ENCODE results near the gene OCRL. TPM values are rescaled to one million over a fixed set of nuclear protein-coding genes. Genes with fewer than 3 reads are reported as not detected.

OCRL gene
- total RNA-seq, 1 donor from 2014 or later, result 49.8 TPM

GRCh38 chrX:129618997-129619396 is 78.9 kb downstream of the OCRL start:
- Mint-ChIP-seq H3K36me3 (ENCODE audit: unreplicated experiment) (no peaks in the 10 kb centered on the region), H3K27me3 (ENCODE audit: unreplicated experiment) (no peaks in the 10 kb centered on the region), H3K9me3 (ENCODE audit: unreplicated experiment) (no peaks in the 10 kb centered on the region), H3K27ac (ENCODE audit: unreplicated experiment) (no peak overlapping the region), H3K4me1 (ENCODE audit: unreplicated experiment) (peaks cover 5% of the 10 kb centered on the region), H3K4me3 (ENCODE audit: unreplicated experiment) (no peak overlapping the region)
- no peak for TF ChIP-seq CTCF (IDR thresholded peaks at IDR 0.05)
- no peak for DNase-seq (ENCODE audit: extremely low spot score, unreplicated experiment)

DNA sequence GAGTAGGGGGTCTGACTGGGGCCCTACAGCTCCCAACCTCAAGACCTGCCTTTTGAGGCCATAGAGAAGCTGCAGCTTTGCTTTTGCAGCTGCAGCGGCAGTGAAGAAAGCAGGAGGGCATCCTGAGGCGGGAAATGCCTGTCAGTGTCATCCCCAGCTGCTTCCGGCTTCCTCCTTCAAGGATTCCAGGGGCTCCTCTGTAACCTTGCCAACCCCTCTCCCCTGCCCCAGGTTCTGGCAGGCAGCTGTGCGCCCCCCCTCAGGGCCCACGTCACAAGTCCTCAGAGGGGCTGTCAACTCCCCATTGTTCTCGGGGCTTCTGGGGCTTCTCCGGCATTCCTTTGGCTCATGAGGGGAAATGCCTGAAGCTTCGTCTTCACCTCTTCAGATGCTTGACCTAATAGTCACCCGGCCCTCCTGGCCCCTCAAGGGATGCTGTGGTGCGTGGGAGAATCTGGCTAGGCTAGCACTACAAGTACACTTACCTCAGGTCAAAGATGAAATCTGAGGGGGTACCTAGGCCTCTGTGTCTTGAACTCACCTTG is 82.8 kb downstream of the OCRL start:
- no peak for DNase-seq (ENCODE audit: extremely low spot score, unreplicated experiment)
- Mint-ChIP-seq H3K4me3 (ENCODE audit: unreplicated experiment) (no peak overlapping the region), H3K4me1 (ENCODE audit: unreplicated experiment) (peaks cover 9% of the 10 kb centered on the region), H3K27ac (ENCODE audit: unreplicated experiment) (no peak overlapping the region), H3K36me3 (ENCODE audit: unreplicated experiment) (no peaks in the 10 kb centered on the region), H3K27me3 (ENCODE audit: unreplicated experiment) (peaks cover 3% of the 10 kb centered on the region), H3K9me3 (ENCODE audit: unreplicated experiment) (no peaks in the 10 kb centered on the region)
- TF ChIP-seq CTCF (IDR thresholded peaks at IDR 0.05), result no peak

GRCh38 chrX:129626026-129626425 is 86.0 kb downstream of the OCRL start:
- DNase-seq (ENCODE audit: extremely low spot score, unreplicated experiment), result no peak
- H3K27me3 Mint-ChIP-seq (ENCODE audit: unreplicated experiment), result peaks cover 3% of the 10 kb centered on the region
- no peak overlapping the region for H3K4me3 Mint-ChIP-seq (ENCODE audit: unreplicated experiment)
- H3K36me3 Mint-ChIP-seq (ENCODE audit: unreplicated experiment), result no peaks in the 10 kb centered on the region
- no peak for TF ChIP-seq CTCF (IDR thresholded peaks at IDR 0.05)
- no peaks in the 10 kb centered on the region for H3K9me3 Mint-ChIP-seq (ENCODE audit: unreplicated experiment)
- H3K27ac Mint-ChIP-seq (ENCODE audit: unreplicated experiment), result no peak overlapping the region
- peaks cover 9% of the 10 kb centered on the region for H3K4me1 Mint-ChIP-seq (ENCODE audit: unreplicated experiment)

DNA sequence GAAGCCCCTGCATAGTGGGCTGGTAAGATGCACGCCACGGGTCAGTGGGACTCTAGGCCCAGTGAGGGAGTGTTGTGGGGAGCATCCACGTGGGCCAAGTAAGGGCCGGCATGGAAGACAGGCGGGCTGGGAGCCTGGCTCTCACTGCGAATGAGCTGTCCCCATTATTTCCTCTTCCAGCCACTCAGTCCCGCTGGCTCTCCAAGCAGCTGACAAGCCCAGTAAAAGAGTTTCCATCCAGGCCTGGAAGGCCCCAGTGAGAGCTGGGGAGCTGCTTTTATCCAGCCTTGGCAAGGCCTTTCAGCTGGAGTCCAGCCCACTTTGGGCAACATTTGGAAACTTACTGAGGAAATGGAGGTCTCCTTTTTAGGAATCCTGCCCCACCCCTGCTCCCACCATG is 89.8 kb downstream of the OCRL start:
- no peak for DNase-seq (ENCODE audit: extremely low spot score, unreplicated experiment)
- Mint-ChIP-seq H3K4me1 (ENCODE audit: unreplicated experiment) (peaks cover 4% of the 10 kb centered on the region), H3K9me3 (ENCODE audit: unreplicated experiment) (no peaks in the 10 kb centered on the region), H3K36me3 (ENCODE audit: unreplicated experiment) (no peaks in the 10 kb centered on the region), H3K4me3 (ENCODE audit: unreplicated experiment) (no peak overlapping the region), H3K27me3 (ENCODE audit: unreplicated experiment) (peaks cover 3% of the 10 kb centered on the region), H3K27ac (ENCODE audit: unreplicated experiment) (no peak overlapping the region)
- no peak for TF ChIP-seq CTCF (IDR thresholded peaks at IDR 0.05)

- H3K4me1 Mint-ChIP-seq (ENCODE audit: unreplicated experiment), result no peaks in the 10 kb centered on the region
- H3K27me3 Mint-ChIP-seq (ENCODE audit: unreplicated experiment), result no peaks in the 10 kb centered on the region
- no peaks in the 10 kb centered on the region for H3K9me3 Mint-ChIP-seq (ENCODE audit: unreplicated experiment)
- DNase-seq (ENCODE audit: extremely low spot score, unreplicated experiment), result no peak
- no peaks in the 10 kb centered on the region for H3K36me3 Mint-ChIP-seq (ENCODE audit: unreplicated experiment)
- no peak for TF ChIP-seq CTCF (IDR thresholded peaks at IDR 0.05)
- no peak overlapping the region for H3K27ac Mint-ChIP-seq (ENCODE audit: unreplicated experiment)
- H3K4me3 Mint-ChIP-seq (ENCODE audit: unreplicated experiment), result no peak overlapping the region
Measured at GRCh38 chrX:129631849-129632248, 91.8 kb downstream of the OCRL start.

Data from osteocyte (in vitro differentiated cells).